ENCODE results near the gene APBA1.
"Not testable (repeated sequence)": the region's sequence is repeated elsewhere in the genome, so short reads cannot be mapped to it uniquely, and the experiment has no call there.

The APBA1 gene

DNA sequence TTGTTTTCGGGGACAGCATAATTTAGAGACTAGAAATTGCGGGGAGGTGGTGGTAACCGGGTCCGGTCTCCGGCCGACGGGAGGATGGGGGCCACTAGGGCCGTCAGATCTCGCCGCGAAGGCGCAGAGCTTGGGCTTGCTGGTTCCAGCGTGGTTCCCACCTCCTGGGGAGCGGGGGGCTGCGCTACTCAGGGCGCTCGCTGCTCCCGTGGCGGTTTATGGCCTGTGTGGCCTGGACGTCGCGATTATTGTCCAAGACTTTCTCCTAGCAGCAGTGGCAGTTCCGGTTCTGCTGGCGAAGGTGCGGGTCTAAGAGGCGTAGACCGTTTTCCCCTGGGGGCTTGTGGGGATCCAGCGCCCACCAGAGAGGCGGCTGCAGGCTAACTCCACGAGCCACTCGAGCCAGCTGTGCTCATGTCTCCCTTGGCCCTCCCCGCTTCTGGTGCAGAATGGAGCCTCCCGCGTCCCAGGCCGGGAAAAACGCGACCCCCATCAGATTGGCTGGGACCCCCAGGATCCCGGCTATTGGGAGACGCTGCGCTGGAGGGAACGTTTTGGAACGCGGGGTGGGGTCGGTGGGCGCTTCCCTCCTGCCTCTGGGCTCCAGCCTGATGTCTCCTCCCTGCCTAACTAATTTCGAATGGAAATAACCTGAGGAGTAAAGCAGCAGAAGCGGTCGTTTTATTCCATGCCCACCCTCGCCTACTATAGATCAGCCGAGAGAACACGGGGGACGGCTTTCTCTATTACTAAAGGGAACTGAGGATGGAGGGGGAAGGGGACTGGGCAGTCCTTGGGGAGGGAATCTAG is 260.0 kb downstream of the APBA1 start:
- no peak for DNase-seq (ENCODE audit: low read depth in 1 of 2, low spot score in 1 of 2)

GRCh38 chr9:69411246-69411645 is 260.9 kb downstream of the APBA1 start:
- DNase-seq (ENCODE audit: low read depth in 1 of 2, low spot score in 1 of 2), result no peak

DNA sequence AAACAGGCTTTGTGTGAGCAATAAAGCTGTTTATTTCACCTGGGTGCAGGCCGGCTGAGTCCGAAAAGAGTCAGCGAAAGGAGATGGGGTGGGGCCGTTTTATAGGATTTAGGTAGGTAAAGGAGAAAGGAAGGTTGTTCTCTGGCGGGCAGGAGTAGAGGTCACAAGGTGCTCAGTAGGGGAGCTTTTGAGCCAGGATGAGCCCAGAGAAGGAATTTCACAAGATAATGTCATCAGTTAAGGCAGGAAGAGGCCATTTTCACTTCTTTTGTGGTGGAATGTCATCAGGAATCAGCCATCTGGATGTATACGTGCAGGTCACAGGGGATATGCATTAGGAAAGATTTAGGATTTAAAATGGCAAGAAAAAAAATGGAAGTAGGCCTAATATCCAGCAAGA is 262.2 kb downstream of the APBA1 start:
- DNase-seq (ENCODE audit: low read depth in 1 of 2, low spot score in 1 of 2), result not testable (repeated sequence)

GRCh38 chr9:69400470-69400869 is 271.7 kb downstream of the APBA1 start:
- no peak for DNase-seq (ENCODE audit: low read depth in 1 of 2, low spot score in 1 of 2)

- no peak for DNase-seq (ENCODE audit: low read depth in 1 of 2, low spot score in 1 of 2)
Measured at GRCh38 chr9:69397384-69398214, 274.6 kb downstream of the APBA1 start.

DNA sequence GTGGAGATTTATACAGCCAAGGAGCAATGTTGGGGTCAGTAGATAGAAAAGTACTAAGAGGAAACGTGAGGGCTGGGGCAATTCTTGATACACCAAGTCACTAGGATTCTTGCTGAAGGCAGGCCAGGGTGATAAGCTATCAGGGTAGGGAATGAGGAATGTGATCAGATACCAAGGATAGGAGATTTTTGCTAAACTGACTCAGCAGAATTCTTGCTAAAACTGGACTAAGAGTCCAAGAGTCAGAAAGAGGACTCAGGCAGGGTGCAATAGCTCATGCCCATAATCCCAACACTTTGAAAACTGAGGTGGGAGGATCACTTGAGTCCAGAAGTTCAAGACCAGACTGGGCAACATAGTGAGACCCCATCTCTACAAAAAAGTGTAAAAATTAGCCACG is 275.4 kb downstream of the APBA1 start:
- no peak for DNase-seq (ENCODE audit: low read depth in 1 of 2, low spot score in 1 of 2)

DNA sequence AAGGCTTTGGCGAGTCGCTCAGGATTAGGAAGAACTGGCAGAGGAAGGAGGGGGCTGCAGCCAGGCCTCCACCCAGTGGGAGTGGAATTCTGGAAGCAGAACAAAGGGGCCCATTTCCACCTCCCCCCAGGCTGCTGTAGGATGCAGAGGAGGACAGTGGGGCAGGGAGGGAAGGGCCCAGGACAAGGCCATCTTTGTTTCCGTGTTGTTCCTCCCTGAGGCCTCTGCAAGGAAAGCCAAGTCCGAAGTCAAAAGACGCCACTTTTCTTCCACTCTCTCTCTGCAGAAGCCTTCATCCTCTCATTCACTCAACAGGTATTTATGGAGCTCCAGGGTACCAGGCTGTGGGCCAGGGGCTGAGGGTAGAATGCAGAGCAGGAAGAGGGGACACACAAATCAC is 276.5 kb downstream of the APBA1 start:
- no peak for DNase-seq (ENCODE audit: low read depth in 1 of 2, low spot score in 1 of 2)

GRCh38 chr9:69393425-69393824 is 278.7 kb downstream of the APBA1 start:
- DNase-seq (ENCODE audit: low read depth in 1 of 2, low spot score in 1 of 2), result no peak

GRCh38 chr9:69392826-69393225 is 279.3 kb downstream of the APBA1 start:
- DNase-seq (ENCODE audit: low read depth in 1 of 2, low spot score in 1 of 2), result no peak

DNA sequence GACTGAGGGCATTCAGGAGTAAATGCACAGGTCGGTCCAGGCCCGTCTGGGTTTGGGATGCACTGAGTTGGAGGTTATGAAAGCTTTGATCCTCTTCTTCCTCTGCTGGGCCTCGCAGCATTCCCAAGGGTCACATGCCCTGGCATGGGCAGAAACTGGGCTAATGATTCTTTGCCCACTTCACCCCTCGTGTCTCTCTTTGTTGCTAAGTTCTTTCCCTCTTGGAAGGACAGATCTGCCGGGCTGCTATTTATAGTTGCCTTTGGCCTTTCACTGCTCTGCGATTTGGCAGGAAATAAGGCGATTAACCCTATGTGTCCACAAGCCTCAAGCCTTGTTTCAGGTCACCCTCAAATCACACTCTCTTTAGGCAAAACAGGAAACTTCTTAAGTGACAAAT is 280.2 kb downstream of the APBA1 start:
- no peak for DNase-seq (ENCODE audit: low read depth in 1 of 2, low spot score in 1 of 2)

DNA sequence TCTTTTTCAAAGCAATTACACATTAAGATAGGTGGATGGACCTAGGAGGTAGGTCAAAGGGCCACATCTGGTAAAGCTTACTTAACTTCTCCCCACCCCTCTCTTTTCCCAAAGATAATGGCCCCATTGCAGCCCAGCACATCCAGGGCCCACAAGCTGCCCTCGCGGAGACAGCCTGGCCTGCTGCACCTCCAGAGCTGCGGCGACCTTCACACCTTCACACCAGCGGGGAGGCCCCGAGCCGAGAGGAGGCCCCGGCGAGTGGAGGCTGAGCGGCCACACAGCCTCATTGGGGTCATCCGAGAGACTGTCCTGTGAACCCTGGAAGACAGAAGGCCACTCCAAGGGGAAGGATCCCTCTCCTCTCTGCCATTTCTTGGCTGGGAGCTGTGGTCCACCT is 280.7 kb downstream of the APBA1 start:
- DNase-seq (ENCODE audit: low read depth in 1 of 2, low spot score in 1 of 2), result no peak

DNA sequence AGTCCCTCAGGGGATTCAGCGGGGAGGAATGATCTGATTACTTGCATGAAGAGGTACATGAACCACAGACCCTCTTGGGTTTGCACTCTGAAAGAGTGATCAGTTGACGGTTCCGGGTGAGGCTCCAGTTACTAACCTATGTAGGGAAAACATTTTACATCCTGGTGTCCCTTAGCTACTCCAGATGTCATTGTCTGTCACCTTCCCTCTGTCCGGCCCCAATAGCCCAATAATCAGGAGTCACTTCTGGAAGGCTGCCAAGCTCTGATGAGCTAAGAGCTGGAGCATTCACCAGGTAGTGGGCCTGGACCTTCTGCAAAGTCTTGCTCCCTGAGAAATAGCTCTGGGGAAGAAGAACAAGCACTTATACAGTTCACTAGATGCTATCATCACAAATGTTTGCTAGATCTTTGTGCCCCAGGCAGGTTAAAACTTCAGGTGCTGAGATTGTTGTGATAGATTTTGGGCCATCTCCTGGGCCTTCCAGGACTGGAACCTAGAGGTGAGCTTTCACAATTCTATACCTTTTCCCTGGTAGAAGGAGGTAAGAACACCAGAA is 282.7 kb downstream of the APBA1 start:
- no peak for DNase-seq (ENCODE audit: low read depth in 1 of 2, low spot score in 1 of 2)

- no peak for DNase-seq (ENCODE audit: low read depth in 1 of 2, low spot score in 1 of 2)
Measured at GRCh38 chr9:69388596-69388995, 283.6 kb downstream of the APBA1 start.

GRCh38 chr9:69386651-69387050 is 285.5 kb downstream of the APBA1 start:
- no peak for DNase-seq (ENCODE audit: low read depth in 1 of 2, low spot score in 1 of 2)

DNA sequence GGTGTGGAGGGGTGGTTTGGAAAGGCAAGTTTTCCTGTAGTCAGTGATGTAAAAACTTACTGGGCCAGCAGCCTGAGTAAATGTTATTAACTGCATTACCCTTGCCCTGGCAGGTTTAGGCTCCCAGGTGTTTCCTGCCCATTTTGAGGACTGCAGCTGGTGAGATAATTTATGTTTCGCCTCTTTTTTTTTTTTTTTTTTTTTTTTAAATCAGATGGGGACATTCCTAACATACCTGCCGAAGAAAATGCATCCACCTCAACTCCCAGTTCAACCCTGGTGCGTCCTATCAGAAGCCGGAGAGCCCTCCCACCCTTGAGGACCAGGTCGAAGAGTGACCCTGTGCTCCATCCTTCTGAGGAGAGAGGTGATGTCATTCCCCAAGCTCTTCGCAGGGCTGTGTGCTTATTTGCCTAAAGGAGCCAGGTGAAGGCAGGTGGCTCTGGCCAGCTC is 286.6 kb downstream of the APBA1 start:
- DNase-seq (ENCODE audit: low read depth in 1 of 2, low spot score in 1 of 2), result no peak

DNA sequence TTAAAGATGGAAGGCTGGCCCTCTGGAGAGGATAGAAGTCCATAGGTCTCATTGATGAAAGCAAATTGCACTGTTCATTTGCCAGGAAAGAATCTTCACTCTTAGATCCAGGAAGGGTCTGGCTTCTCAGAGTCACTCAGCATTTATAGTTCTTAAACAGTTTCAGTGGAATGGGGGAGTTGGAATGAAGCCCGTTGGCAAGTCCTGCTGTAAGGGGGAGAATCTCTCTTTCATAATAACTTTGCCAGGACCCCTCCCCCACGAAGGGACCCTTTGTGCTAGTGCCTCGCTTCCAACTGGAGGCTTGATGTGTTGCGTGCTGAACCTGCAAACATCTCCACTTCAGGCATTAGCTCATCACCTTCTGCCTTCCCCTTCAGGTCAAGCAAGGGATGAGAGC is 290.0 kb downstream of the APBA1 start:
- DNase-seq (ENCODE audit: low read depth in 1 of 2, low spot score in 1 of 2), result no peak

DNA sequence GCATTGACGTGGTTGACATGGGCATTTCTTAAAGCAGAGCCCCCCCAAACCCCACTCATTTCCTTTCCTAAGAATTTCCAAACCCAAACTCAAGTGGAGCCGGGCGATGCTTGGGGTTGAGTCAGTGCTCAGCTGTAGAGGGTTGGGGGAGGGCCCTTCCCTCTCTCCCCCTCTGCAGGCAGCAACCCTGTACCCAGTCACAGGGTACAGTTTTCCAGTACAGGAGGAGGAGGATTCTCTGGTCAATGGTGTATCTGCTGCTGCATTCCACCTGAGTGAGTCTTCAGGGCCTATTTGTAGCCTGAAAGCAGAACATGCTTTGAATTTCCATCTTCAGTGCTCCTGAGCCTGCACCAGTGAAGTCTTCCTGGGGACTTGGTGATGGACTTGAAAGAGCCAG is 291.4 kb downstream of the APBA1 start:
- no peak for DNase-seq (ENCODE audit: low read depth in 1 of 2, low spot score in 1 of 2)

GRCh38 chr9:69380301-69380700 is 291.9 kb downstream of the APBA1 start:
- no peak for DNase-seq (ENCODE audit: low read depth in 1 of 2, low spot score in 1 of 2)

DNA sequence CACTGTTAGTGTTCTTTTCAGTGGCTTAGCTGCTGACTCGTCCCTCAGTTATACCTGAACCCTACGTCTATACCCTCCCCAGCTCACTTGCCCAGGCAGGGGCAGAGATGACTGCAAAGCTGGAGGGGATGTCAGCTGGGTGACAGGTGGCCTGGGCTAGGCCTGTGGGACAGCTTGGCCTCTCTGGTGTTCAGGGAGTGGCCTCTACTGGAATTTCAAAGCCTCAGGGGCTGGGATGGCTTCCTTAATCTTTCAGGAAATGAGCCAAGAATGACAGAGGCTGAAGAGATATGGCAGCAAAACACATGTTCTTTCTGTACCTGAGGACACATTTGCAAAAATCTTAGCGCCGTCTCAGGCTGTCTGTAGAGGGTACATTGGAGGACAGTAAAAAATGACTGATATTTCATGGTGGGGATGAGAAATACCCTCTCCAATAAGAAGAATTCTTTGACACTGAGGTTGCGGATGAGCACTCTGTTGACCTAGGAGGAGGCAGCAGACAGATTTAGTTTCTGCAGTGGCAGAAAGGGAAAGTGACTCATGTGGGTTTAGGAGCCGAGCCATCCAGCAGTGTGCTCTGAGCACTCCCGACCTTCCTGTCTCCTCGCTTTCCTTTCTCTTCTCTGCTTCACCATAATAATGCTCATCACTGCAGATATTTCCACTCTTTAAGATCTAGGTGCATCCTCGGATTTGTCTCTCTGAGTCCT is 292.7 kb downstream of the APBA1 start:
- no peak for DNase-seq (ENCODE audit: low read depth in 1 of 2, low spot score in 1 of 2)

GRCh38 chr9:69377981-69378380 is 294.2 kb downstream of the APBA1 start:
- no peak for DNase-seq (ENCODE audit: low read depth in 1 of 2, low spot score in 1 of 2)
